HTR-8/SVneo (cell line): ENCODE data around the gene MBD5.

Source experiments
- DNase-seq: peaks from one replicate; pipeline ENCODE4 v3.0.0; 2011; ENCODE audit warnings: low spot score, mixed read lengths; ENCODE audit not compliant: insufficient read length
- FAIRE-seq: peaks from 2 replicates; lab custom pipeline; 2011; peaks lifted over from hg19 to GRCh38; lab: Jason Lieb, UNC

MBD5 gene

GRCh38 chr2:148103946-148104345 is 83.1 kb downstream of the MBD5 start:
- DNase-seq: no peak

GRCh38 chr2:148106331-148106730 is 85.4 kb downstream of the MBD5 start:
- no peak for FAIRE-seq
- no peak for DNase-seq

More at GRCh38 chr2:148103946-148104345, 83.1 kb downstream of the MBD5 start:
- FAIRE-seq: no peak

DNA sequence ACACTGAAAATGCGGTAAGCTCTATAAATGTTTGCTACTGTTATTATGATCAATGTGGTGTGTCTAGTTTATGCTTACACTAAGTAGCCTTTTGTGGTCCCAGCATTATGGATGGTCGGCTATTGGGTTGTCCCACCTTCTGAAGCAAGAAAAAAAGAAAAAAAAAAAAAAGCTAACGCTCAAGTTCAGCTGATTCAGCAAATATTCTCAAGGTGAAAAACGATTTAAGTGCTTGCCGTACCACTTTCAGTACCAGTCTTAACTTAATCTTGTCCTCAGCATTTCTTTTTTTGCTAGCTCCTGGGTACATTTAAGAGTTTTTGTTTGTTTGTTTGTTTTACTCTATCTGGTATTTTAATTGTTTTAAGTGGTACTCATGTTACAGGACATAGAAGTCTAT is 87.5 kb downstream of the MBD5 start:
- FAIRE-seq (no peak), DNase-seq (no peak)

DNA sequence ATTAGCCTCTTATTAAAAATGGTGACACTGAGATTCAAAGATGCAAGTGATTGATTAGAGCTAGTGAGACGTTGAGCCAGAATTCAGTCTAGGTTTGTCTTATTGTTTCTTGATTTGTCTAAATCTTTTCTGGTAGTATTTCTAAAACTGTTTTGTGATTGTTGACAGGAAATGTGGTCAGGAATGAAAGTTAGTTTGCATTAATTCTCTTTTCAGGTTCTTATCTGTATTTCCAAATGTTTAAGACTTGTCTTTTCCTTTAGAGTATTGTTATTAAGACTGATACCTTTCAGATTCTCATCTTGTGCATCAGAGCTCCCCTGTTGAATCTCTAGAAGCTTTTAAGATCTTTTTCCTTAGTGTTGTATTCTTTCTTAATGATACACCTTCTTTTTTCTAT is 89.3 kb downstream of the MBD5 start:
- DNase-seq (no peak), FAIRE-seq (no peak)

DNA sequence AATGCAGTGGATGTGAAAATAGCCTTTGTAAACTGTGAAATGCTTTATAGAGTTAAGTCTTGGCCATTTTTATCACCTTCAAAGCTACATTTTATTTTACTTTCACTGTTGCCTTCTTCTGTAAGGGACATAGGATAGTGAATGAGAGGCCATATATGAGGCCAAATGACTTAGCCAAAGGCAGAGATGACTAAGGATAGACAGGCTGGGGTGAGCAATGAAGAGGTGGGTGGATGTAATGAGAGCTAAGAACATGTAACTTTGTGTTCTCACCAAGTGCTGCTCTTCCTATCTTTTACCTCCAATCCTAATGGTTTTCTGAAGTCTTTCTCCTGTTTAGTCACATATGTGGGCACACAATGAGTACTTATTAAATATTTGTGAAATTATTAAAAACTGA is 101.9 kb downstream of the MBD5 start:
- DNase-seq: no peak
- FAIRE-seq: no peak

- FAIRE-seq (no peak), DNase-seq (no peak)
These were observed 103.4 kb downstream of the MBD5 start for GRCh38 chr2:148124271-148124670.

DNA sequence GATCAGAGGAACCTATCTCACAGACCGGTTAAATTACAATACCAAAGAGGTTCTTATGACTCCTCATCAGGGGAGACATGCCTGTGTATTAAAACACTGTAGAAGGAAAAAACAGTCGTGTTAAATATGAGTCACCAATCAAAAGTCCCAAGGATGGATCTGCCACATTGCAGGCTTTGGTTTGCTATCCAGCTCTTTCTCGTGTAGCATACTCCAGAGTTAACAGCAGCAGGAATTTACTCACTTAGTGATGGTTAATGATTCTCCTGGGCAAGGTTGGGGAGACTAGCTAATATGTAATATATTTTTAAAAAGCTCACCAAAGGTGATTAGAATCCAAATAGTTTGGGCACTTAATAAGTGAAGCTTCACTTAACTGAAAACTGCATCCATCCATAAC is 109.7 kb downstream of the MBD5 start:
- DNase-seq: no peak
- FAIRE-seq: no peak

- FAIRE-seq (no peak), DNase-seq (peak; percentile 8)
These were observed 111.5 kb downstream of the MBD5 start for GRCh38 chr2:148132412-148132811.

DNA sequence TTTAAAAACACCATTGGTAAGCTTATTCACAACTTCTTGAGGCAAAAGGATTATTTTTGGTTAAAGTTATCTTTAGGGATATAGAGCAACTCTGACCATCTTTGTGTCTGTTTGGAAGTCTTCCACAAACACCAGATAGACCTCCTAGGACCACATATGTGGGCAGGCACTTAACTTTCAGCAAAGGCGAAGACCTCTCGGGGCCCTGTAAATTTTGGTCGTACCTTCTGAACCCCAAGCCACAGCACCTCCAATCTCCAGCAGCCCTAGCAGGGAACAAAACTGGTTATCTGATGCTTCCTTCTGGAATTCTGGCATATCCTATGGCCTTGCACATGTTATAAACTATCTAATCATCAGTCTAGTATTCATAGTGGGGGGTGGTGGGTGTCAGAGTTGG is 114.8 kb downstream of the MBD5 start:
- no peak for DNase-seq
- no peak for FAIRE-seq

DNA sequence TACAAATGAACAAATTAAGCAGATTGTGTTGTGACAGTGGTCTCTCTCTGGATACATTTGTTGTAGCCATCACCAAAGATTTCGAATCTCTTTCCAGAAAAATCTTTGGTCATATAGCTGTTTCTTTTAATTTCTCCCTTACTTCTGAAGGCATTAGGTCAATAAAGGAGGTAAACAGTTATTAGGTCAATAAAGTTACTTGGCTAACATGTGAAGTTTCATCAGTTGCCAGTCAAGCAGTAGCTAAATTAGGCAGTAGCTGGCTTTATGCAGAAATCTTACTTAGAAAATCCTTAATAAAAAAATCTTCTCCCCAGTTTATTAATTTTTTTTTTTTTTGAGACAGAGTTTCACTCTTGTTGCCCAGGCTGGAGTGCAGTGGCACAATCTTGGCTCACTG is 115.5 kb downstream of the MBD5 start:
- FAIRE-seq (no peak), DNase-seq (no peak)

- DNase-seq (no peak), FAIRE-seq (no peak)
These were observed 141.1 kb downstream of the MBD5 start for GRCh38 chr2:148161909-148162435.

DNA sequence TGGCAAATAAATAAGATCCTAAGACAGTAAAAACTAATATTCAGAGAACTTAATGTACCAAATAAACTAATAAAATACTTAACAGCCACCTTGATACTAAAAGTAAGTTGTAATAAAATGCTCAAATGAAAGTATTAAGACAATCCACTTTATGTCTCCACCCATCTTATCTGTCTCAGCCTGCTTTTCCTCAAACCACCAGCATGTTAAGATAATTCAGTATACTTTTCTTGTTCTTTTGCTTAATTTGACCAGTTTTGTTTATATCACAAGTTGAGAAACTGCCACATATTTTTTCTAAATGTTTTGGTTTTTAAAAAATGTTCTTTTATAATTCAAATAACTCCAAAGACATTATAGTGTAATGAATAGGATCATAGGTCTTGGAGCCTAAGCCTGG is 142.0 kb downstream of the MBD5 start:
- no peak for DNase-seq
- no peak for FAIRE-seq

DNA sequence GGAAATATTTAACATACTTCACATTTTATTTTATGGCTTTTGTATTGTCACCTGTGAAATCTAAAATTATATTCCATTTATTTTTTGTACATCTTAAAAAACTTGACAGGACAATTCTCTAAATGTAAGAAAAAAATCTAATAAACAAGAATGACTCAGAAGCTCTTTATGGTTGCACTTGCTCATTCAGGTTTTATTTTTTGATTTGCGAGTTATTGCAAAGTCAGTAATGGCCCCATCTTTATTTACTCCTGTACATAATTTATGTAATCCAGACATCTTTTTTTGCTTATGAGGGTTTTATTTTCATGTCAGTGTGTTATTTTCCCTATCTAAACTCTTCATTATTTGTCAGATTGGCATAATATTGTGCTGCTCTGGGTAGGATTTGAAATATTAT is 145.1 kb downstream of the MBD5 start:
- no peak for FAIRE-seq
- DNase-seq: no peak

DNA sequence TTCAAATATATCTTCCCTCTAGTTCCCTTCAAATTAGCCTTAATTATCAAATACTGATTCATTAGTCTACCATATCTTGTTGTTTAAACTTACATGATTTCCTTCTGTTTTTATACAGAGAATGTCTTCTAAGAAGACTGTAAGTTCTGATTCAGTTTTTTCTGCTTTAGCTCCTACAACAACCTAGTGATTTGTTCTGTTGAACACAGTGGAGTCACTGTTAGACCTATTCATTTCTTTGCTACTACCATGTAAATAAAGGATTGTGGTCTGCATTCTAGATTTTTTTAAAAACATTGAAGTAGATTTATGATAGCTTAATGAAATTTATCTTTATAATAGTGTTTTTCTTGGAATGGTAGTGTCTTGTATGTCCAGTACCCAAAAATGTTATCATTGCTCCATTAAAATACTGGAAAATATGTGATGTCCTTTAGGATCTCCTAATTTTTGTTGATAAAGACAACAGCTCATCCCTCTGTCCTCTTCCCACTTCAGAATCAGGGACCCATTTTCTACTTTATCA is 146.4 kb downstream of the MBD5 start:
- FAIRE-seq (no peak), DNase-seq (no peak)

DNA sequence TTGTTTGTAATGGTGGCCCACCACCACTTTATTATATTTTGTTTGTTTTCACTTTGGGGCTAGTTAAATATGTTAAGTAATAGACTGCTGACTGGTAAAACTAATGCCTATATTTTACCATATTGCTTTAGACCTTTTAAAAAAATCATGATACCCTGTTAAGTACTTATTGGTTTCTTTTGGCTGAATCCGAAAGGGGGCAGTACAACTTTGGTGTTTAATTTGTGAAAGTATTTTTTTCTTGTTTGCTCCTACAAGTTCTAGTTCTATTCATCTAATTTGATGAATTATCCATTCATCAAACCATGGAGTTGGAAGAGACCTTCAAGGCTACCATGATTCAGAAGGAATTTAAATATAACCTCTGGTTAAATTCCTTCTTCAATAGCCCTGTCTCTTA is 147.0 kb downstream of the MBD5 start:
- DNase-seq: no peak
- no peak for FAIRE-seq

DNA sequence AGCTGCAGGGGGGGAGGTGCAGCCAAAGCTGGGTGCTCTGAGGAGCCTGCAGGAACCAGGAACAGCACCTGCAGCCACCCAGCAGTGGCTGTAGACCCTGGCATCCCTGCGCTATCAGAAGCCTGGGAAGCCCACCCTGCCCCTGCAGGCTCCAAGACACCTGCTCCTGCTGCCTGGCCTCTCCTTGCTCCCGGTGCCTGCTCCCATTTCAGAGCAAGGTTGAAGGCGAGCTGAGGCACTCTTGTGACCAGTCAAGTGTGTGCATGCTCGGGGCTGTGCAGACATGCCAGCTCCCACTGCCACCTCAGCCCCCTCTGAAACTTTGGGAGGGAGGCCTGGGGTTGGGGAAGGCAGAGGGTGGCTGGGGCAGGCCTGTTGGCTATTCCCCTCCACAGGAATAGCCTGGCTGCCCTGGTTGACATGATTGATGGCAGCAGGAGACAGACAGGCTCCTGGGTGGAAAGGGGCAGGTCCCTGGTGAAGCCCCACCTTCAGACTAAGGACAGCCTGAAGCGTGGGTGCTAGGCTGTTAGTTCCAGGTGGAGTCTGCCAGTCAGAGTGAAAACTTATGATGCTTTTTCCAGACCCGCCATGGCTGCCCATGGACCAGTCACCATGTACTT is 151.4 kb downstream of the MBD5 start:
- FAIRE-seq: no peak
- DNase-seq: no peak

DNA sequence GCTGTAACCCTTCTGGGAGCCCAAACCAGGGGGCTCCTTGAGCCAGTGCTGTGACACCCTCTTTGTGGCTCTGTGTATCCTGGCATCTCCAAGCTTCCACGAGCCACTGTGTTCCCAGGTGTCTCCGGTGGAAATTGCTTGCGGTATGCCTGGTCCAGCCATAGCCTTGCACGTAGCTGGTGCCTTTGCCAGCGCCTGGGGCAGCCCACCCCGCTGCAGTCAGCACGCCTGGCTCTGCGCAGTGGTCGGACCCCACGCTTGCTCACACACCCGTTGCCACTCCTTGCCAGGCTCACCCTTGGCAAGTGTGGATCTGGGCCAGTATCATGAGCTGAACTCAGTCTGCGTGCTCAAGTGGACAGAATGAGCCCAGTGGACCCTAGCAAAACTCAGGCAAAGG is 152.3 kb downstream of the MBD5 start:
- FAIRE-seq: no peak
- no peak for DNase-seq

DNA sequence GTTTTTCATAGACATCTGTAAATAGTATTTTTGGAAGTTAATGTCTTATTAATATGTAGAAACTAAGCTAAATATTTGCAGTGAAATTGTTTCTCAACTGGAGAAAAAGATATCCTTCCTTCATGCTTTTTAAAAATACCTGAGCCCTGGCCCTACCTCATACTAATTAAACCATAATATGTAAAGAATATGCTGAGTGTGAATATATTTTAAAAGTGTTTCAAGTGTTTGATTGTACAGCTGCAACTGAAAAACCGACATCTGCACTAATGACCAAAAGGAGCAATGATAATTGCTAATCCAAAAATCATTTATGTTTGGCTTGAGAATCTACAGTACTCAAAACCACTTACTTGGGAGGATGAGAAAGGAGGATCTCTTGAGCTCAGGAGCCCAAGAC is 156.7 kb downstream of the MBD5 start:
- DNase-seq (no peak), FAIRE-seq (no peak)

GRCh38 chr2:148179724-148180123 is 158.8 kb downstream of the MBD5 start:
- no peak for DNase-seq
- no peak for FAIRE-seq

GRCh38 chr2:148184976-148185375 is 164.1 kb downstream of the MBD5 start:
- DNase-seq: no peak
- no peak for FAIRE-seq

DNA sequence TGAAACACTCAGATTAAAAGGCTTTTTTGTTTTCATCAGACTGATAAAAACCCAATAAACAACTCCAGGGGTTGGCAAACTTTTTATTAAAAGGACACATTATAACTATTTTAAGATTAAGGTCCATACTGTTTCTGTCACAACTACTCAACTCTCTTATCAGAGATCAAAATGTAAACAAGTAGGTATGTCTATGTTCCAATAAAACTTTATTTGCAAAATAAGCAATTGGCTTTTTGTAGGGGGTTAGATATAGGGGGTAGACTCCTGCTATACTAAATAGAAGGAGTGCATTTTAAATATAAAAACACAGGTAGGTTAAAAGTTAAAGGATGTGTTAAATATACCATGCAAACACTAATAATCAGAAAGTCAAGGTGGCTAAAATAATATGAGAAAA is 174.0 kb downstream of the MBD5 start:
- FAIRE-seq (no peak), DNase-seq (no peak)
